Heart right ventricle (tissue), 16 donors: ENCODE measurements around the gene ACBD4. TPM values are rescaled to one million over a fixed set of nuclear protein-coding genes. Genes with fewer than 3 reads are reported as not detected.

Experiments used
- ATAC-seq, 8 donors: fragments of 200-7000 bp; cut with Tn5 transposase; one replicate each; pipeline ENCODE4 v1.9.1; 2020; ENCODE audit warnings: mild to moderate bottlenecking in 8 of 8, moderate library complexity in 8 of 8, moderate number of reproducible peaks in 1 of 8
- DNase-seq, 2 donors: peaks; one replicate each; pipeline ENCODE4 v3.0.0-alpha.2; 2020
- H3K27ac ChIP-seq, 10 donors: fragments of 200-600 bp; sonication (generic) in 2 of 10; one replicate each; pipeline versions ENCODE4 v1.5.0 to v1.8.0; 2020 to 2022; ENCODE audit warnings: mild to moderate bottlenecking in 3 of 10
- H3K27me3 ChIP-seq, 7 donors: fragments of 200-600 bp; one replicate each; pipeline ENCODE4 v1.8.0; 2021 to 2022; ENCODE audit warnings: mild to moderate bottlenecking in 2 of 7
- H3K36me3 ChIP-seq, 9 donors: fragments of 200-600 bp; sonication (generic) in 1 of 9; one replicate each; pipeline versions ENCODE4 v1.5.0 to v1.8.0; 2020 to 2022; ENCODE audit warnings: mild to moderate bottlenecking in 2 of 9
- H3K4me1 ChIP-seq, 9 donors: fragments of 200-600 bp; sonication (generic) in 1 of 9; one replicate each; pipeline versions ENCODE4 v1.5.0 to v1.8.0; 2020 to 2022; ENCODE audit warnings: mild to moderate bottlenecking in 4 of 9
- H3K4me3 ChIP-seq, 10 donors: fragments of 200-600 bp; sonication (generic) in 2 of 10; one replicate each; pipeline versions ENCODE4 v1.5.0 to v1.8.0; 2020 to 2022; ENCODE audit warnings: mild to moderate bottlenecking in 7 of 10, moderate library complexity in 2 of 10
- H3K9me3 ChIP-seq, 11 donors: fragments of 200-600 bp in 10 of 11; sonication (generic) in 2 of 11; one replicate each; pipeline versions ENCODE4 v1.5.0 to v1.8.0; 2013 to 2022; ENCODE audit warnings: mild to moderate bottlenecking in 2 of 11, control low read depth in 1 of 11, moderate library complexity in 1 of 11
- CTCF ChIP-seq, 9 donors: fragments of 200-600 bp; sonication (generic) in 2 of 9; IDR thresholded peaks; one replicate each; pipeline versions ENCODE4 v1.5.0 to v1.8.0; 2021 to 2022; ENCODE audit warnings: antibody characterized with exemption in 9 of 9, mild to moderate bottlenecking in 5 of 9, moderate library complexity in 1 of 9
- WGBS, 2 donors: extraction: QIAGEN DNeasy Blood & Tissue Kit; methylation state at CpG; one replicate each; pipeline ENCODE4 v1.1.7; 2013; ENCODE audit warnings: inconsistent platforms in 1 of 2; 5-methylcytosine and 5-hydroxymethylcytosine counted together
- intact Hi-C, 10 donors: fragments of 100-400 bp; cut with DNase I; formaldehyde crosslinking; loops; one replicate each; pipeline versions ENCODE4 v1.11.1 to v1.14.2; 2022
- polyA plus RNA-seq, 2 donors: library from polyadenylated mRNA; stranded (reverse); fragments of 200-250 nt; gene quantifications; one replicate each; pipeline ENCODE4 v1.2.3, GENCODE V29; 2013
- total RNA-seq, 10 donors: library from RNA; stranded (reverse); fragmentation: NEBNext Ultra II Directional in 3 of 10; extraction: Animal tissue kit (Norgen Biotek cat#: 25700) in 3 of 10; gene quantifications; one replicate each; pipeline versions ENCODE4 v1.2.1 to v1.2.4, GENCODE V29; 2021 to 2023
- donor health status: Arrhythmogenic right ventricular cardiomyopathy.
- donor health status: ischemic (EF 13 %, LVEDD 7.1; RV severe dilation, severe dysfunction).
- donor health status: healthy with polysubstance abuse.
- donor health status: DM: no; HTN: yes; CAD: no.
- donor health status: DM: no; HTN: no; CAD: no.
- donor health status: ischemic (EF 25% LVEDD 6.9; RV normal size, moderate dysfunction).
- donor health status: ischemic (EF 25% LVEDD 5.7; RV mildly dilated, moderate dysfunction).
- donor health status: healthy.
- donor health status: DM: yes; HTN: yes; CAD: no.
- donor health status: Ischemic cardiomyopathy.
- donor health status: ischemic (EF 35%, LVEDD 5.7; RV mildly dilated, moderate dysfunction).
- donor health status: nonischemic (EF 11% LVEDD 7.7; RV severe dilation, severe dysfunction).
- donor health status: DM: yes; HTN: yes; CAD: no.
- donor health status: PGD.
- donor health status: ischemic (EF 29% LVEDD 5.4; RV normal size, mild dysfunction).
- donor health status: nonischemic (EF 23%, LVEDD 6.1; RV moderate dilation, normal function).

Gene ACBD4
- total and polyA plus RNA-seq, 12 donors: 4.2 to 16.7 (median 7.3) TPM

GRCh38 chr17:45116434-45117016 lies 19.0 kb upstream of the ACBD4 start:
- Histone ChIP-seq H3K4me1 (peaks cover 0 to 10% (median 6%) of the 10 kb centered on the region in 9 donors), H3K36me3 (peaks cover 0 to 76% (median 5%) of the 10 kb centered on the region in 9 donors), H3K4me3 (no peak overlapping the region), H3K9me3 (no peaks in the 10 kb centered on the region), H3K27me3 (peaks cover 0 to 10% (median 0%) of the 10 kb centered on the region in 7 donors), H3K27ac (no peak overlapping the region)
- 94 to 95% methylated on average over 10 of the region's 10 CpGs for WGBS, 2 donors
- no peak for DNase-seq
- intact Hi-C loops: no loop called here
- ATAC-seq: no peak
- TF ChIP-seq CTCF (IDR thresholded peaks at IDR 0.05): no peak

GRCh38 chr17:45117334-45117733 lies 18.2 kb upstream of the ACBD4 start:
- H3K9me3 ChIP-seq: no peaks in the 10 kb centered on the region
- WGBS, 2 donors: 96 to 97% methylated on average over 4 of the region's 4 CpGs
- DNase-seq: no peak
- no peak overlapping the region for H3K27ac ChIP-seq
- peaks cover 0 to 70% (median 5%) of the 10 kb centered on the region in 9 donors for H3K36me3 ChIP-seq
- intact Hi-C loops: no loop called here
- no peak for TF ChIP-seq CTCF (IDR thresholded peaks at IDR 0.05)
- ATAC-seq: no peak
- H3K4me1 ChIP-seq: peaks cover 0 to 8% (median 4%) of the 10 kb centered on the region in 9 donors
- peaks cover 0 to 10% (median 0%) of the 10 kb centered on the region in 7 donors for H3K27me3 ChIP-seq
- no peak overlapping the region for H3K4me3 ChIP-seq

DNA sequence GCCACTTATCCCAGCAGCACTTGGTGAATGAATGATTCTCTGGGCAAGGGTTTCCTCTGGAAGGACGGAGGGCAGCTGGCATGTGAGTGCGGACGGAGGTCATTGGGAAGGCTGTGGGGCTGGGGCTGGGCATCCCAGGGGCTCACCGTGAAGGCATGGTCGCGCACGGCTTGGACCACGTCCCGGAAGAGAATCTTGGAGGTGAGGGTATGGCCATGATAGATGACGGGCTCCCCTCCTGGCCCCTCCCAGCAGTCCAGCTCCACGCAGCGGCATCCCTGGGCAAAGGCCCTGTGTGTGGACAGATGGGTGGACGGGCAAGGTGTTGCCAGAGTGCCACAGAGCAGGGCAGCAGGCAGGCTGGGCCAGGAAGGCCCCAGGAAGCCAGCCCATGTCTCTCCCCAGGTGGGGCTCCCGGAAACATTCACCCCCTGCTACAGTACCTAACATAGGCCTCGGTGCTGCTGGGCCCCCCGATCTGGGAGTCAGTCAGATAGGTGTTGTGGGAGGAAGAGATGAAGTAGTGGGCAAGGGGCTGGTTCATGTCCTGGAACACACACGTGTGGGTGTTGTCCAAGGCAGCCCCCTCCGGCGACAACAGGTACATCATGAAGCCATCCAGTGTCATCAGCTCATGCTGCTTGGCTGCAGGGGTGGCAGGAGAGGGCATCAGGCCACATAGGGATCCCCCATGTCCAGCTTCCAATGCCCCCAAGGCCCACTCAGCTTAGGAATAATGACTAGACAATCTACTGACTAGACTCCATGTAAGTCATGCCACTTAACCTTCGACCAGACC lies 17.4 kb upstream of the ACBD4 start:
- H3K27ac ChIP-seq: no peak overlapping the region
- DNase-seq: no peak
- H3K27me3 ChIP-seq: peaks cover 0 to 10% (median 0%) of the 10 kb centered on the region in 7 donors
- no peak overlapping the region for H3K4me3 ChIP-seq
- peaks cover 0 to 13% (median 10%) of the 10 kb centered on the region in 9 donors for H3K4me1 ChIP-seq
- 91 to 93% methylated on average over 20 of the region's 20 CpGs for WGBS, 2 donors
- ATAC-seq: no peak
- H3K36me3 ChIP-seq: peaks cover 0 to 63% (median 0%) of the 10 kb centered on the region in 9 donors
- no peaks in the 10 kb centered on the region for H3K9me3 ChIP-seq
- no peak for TF ChIP-seq CTCF (IDR thresholded peaks at IDR 0.05)
- intact Hi-C loops: no loop called here

DNA sequence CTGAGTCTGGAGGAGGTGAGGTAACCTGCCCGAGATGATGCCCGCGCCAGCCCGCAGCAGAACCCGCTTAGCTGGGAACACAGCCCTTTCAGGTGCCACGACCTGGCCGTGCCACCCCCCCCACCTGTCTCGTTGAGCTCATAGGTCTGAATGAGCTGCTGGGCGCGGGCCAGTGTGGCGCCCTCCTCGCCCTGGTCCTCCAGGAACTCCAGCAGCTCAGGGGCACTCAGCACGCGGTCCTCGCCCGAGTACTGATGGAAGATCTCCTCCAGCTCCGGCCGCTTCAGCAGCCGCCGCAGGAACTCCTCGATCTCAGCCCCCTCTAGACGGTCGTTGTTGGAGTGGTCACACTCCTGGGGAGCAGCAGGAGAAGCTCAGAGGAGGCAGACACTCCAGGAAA lies 16.8 kb upstream of the ACBD4 start:
- intact Hi-C loops: no loop called here
- no peak for ATAC-seq
- DNase-seq: no peak
- Histone ChIP-seq H3K27ac (no peak overlapping the region), H3K27me3 (peaks cover 0 to 10% (median 0%) of the 10 kb centered on the region in 7 donors), H3K4me3 (no peak overlapping the region), H3K4me1 (peaks cover under 1 to 20% (median 16%) of the 10 kb centered on the region in 9 donors), H3K9me3 (no peaks in the 10 kb centered on the region), H3K36me3 (peaks cover 0 to 58% (median 0%) of the 10 kb centered on the region in 9 donors)
- WGBS, 2 donors: 94% methylated on average over 23 of the region's 23 CpGs
- TF ChIP-seq CTCF (IDR thresholded peaks at IDR 0.05): no peak
